Loucy (cell line): Measurements from ENCODE around the gene SMARCB1.

Experiments
- H2AFZ ChIP-seq: fragments of 200-600 bp; sonication (generic); 2 replicates; pipeline ENCODE4 v1.6.0; 2016; ENCODE audit warnings: antibody characterized with exemption, mild to moderate bottlenecking, low read length, moderate library complexity
- H3F3A ChIP-seq: fragments of 200-600 bp; 2 replicates; pipeline ENCODE4 v1.6.0; 2016; ENCODE audit warnings: antibody characterized with exemption, low read depth, mild to moderate bottlenecking
- H3K27me3 ChIP-seq: fragments of 200-600 bp; sonication (generic); 2 replicates; pipeline ENCODE4 v1.6.1; 2014; ENCODE audit warnings: low read length, mild to moderate bottlenecking; ENCODE audit not compliant: insufficient read depth, poor library complexity, severe bottlenecking
- H3K36me3 ChIP-seq: fragments of 200-600 bp; sonication (generic); 2 replicates; pipeline ENCODE4 v1.6.1; 2016; ENCODE audit warnings: low read length; ENCODE audit not compliant: insufficient read depth
- H3K4me1 ChIP-seq: fragments of 200-600 bp; sonication (generic); 2 replicates; pipeline ENCODE4 v1.5.1; 2014; ENCODE audit warnings: low read length, mild to moderate bottlenecking; ENCODE audit not compliant: insufficient read depth, poor library complexity, severe bottlenecking
- H3K4me2 ChIP-seq: fragments of 200-600 bp; sonication (generic); 2 replicates; pipeline ENCODE4 v1.6.0; 2014; ENCODE audit warnings: antibody characterized with exemption, low read length, low read depth, mild to moderate bottlenecking; ENCODE audit not compliant: poor library complexity, severe bottlenecking
- H3K4me3 ChIP-seq: fragments of 200-600 bp; sonication (generic); 2 replicates; pipeline ENCODE4 v1.5.1; 2014; ENCODE audit warnings: low read length, mild to moderate bottlenecking, mixed read lengths; ENCODE audit not compliant: poor library complexity, severe bottlenecking
- H3K79me2 ChIP-seq: fragments of 200-600 bp; sonication (generic); 2 replicates; pipeline ENCODE4 v1.6.1; 2014; ENCODE audit warnings: low read length; ENCODE audit not compliant: insufficient read depth
- H3K9ac ChIP-seq: fragments of 200-600 bp; sonication (generic); 2 replicates; pipeline ENCODE4 v1.6.0; 2014; ENCODE audit warnings: mild to moderate bottlenecking, low read depth, low read length, moderate library complexity; ENCODE audit not compliant: poor library complexity, severe bottlenecking
- H3K9me2 ChIP-seq: fragments of 200-600 bp; sonication (generic); replicated peaks from 2 replicates; pipeline ENCODE4 v1.6.1; 2016; ENCODE audit warnings: low read depth, low read length, mixed read lengths
- H3K9me3 ChIP-seq: fragments of 200-600 bp; sonication (generic); 2 replicates; pipeline ENCODE4 v1.6.1; 2014; ENCODE audit warnings: mild to moderate bottlenecking, antibody characterized with exemption, low read length, low read depth; ENCODE audit not compliant: insufficient read depth
- H4K20me1 ChIP-seq: fragments of 200-600 bp; sonication (generic); 2 replicates; pipeline ENCODE4 v1.6.0; 2014; ENCODE audit warnings: antibody characterized with exemption, low read length, mild to moderate bottlenecking; ENCODE audit not compliant: insufficient read depth, poor library complexity, severe bottlenecking
- CTCF ChIP-seq: fragments of 200-600 bp; sonication (generic); conservative IDR thresholded peaks from 2 replicates; pipeline ENCODE4 v1.5.1; 2014; ENCODE audit warnings: mild to moderate bottlenecking, antibody characterized with exemption, low read length
- EZH2phosphoT487 ChIP-seq: fragments of 200-600 bp; IDR thresholded peaks from 2 replicates; pipeline ENCODE4 v1.6.1; 2018; ENCODE audit warnings: antibody characterized with exemption, mild to moderate bottlenecking, moderate library complexity, borderline replicate concordance

SMARCB1 gene

GRCh38 chr22:23815541-23816155 lies 28.9 kb downstream of the SMARCB1 start:
- Histone ChIP-seq H4K20me1 (no peaks in the 10 kb centered on the region), H2AFZ (no peak overlapping the region), H3K36me3 (peaks cover 53% of the 10 kb centered on the region; the same call in 1 of the 2 replicates), H3K4me2 (no peak overlapping the region), H3K27me3 (no peaks in the 10 kb centered on the region), H3K4me3 (no peak overlapping the region), H3K9me3 (no peaks in the 10 kb centered on the region), H3F3A (0 out of 2 replicates have a peak, but pooled peaks cover 3% of the 10 kb centered on the region), H3K9ac (no peak overlapping the region), H3K4me1 (no peaks in the 10 kb centered on the region), H3K79me2 (no peaks in the 10 kb centered on the region), H3K9me2 (no peaks in the 10 kb centered on the region)
- no peak for TF ChIP-seq CTCF
- TF ChIP-seq EZH2phosphoT487, result no peak

- no peaks in the 10 kb centered on the region for H3K9me3 ChIP-seq
- H3K4me1 ChIP-seq, result no peaks in the 10 kb centered on the region
- H3K4me3 ChIP-seq, result no peak overlapping the region
- peaks cover 54% of the 10 kb centered on the region; the same call in 1 of the 2 replicates for H3K36me3 ChIP-seq
- H3K4me2 ChIP-seq, result no peak overlapping the region
- 0 out of 2 replicates have a peak, but pooled peaks cover under 1% of the 10 kb centered on the region for H3F3A ChIP-seq
- H4K20me1 ChIP-seq, result no peaks in the 10 kb centered on the region
- no peaks in the 10 kb centered on the region for H3K79me2 ChIP-seq
- H3K9me2 ChIP-seq, result no peaks in the 10 kb centered on the region
- no peak overlapping the region for H3K9ac ChIP-seq
- no peak overlapping the region for H2AFZ ChIP-seq
- H3K27me3 ChIP-seq, result no peaks in the 10 kb centered on the region
- no peak for TF ChIP-seq EZH2phosphoT487
- no peak for TF ChIP-seq CTCF
Measured at GRCh38 chr22:23816156-23816976, 29.6 kb downstream of the SMARCB1 start.

GRCh38 chr22:23817146-23817545 lies 30.4 kb downstream of the SMARCB1 start:
- no peaks in the 10 kb centered on the region for H3K9me2 ChIP-seq
- H3K4me3 ChIP-seq, result no peak overlapping the region
- H3K4me2 ChIP-seq, result no peak overlapping the region
- H2AFZ ChIP-seq, result no peak overlapping the region
- H3F3A ChIP-seq, result no peaks in the 10 kb centered on the region
- H3K9me3 ChIP-seq, result no peaks in the 10 kb centered on the region
- no peak overlapping the region for H3K9ac ChIP-seq
- no peaks in the 10 kb centered on the region for H3K79me2 ChIP-seq
- no peak for TF ChIP-seq EZH2phosphoT487
- TF ChIP-seq CTCF, result no peak
- H4K20me1 ChIP-seq, result no peaks in the 10 kb centered on the region
- no peaks in the 10 kb centered on the region for H3K27me3 ChIP-seq
- peaks cover 58% of the 10 kb centered on the region; the same call in 1 of the 2 replicates for H3K36me3 ChIP-seq
- no peaks in the 10 kb centered on the region for H3K4me1 ChIP-seq
